ENCODE results near the gene FGF14. TPM values are rescaled to one million over a fixed set of nuclear protein-coding genes. Genes with fewer than 3 reads are reported as not detected.

FGF14 gene
- total RNA-seq, 1 experiment from 2014 or later = 0.22 TPM

GRCh38 chr13:102045731-102046130, 356.1 kb downstream of the FGF14 start:
- no peak overlapping the region for H4K5ac ChIP-seq (ENCODE audit: insufficient read length, low read depth, low read length)
- H4K8ac ChIP-seq (replicated peaks; ENCODE audit: insufficient read length, low read depth, low read length) = no peak overlapping the region
- no peaks in the 10 kb centered on the region for H3K79me1 ChIP-seq (ENCODE audit: insufficient read depth, low read depth, low read length, poor library complexity, severe bottlenecking)
- H3K4me3 Mint-ChIP-seq = no peak overlapping the region
- no peaks in the 10 kb centered on the region for H3K23me2 ChIP-seq (ENCODE audit: insufficient read length, low read depth, low read length, poor library complexity, severe bottlenecking)
- no peak overlapping the region for H2BK120ac ChIP-seq (ENCODE audit: low read depth, low read length, poor library complexity, severe bottlenecking)
- no peak overlapping the region for H2BK12ac ChIP-seq (ENCODE audit: insufficient read length, low read depth, low read length)
- H3K9me3 ChIP-seq (ENCODE audit: control insufficient read depth, low read depth, low read length) = no peaks in the 10 kb centered on the region
- no peak overlapping the region for H2BK20ac ChIP-seq (ENCODE audit: low read depth, low read length, poor library complexity, severe bottlenecking)
- no peaks in the 10 kb centered on the region for H3K4me1 Mint-ChIP-seq
- no peak overlapping the region for H3K4me2 ChIP-seq (ENCODE audit: insufficient read depth, insufficient read length, low read length)
- no peak overlapping the region for H2AFZ ChIP-seq (ENCODE audit: low read length)
- H3T11ph ChIP-seq (ENCODE audit: low read length) = no peak overlapping the region
- no peak for DNase-seq
- H4K91ac ChIP-seq (ENCODE audit: insufficient read length, low read depth, low read length) = no peak overlapping the region
- peaks cover 2% of the 10 kb centered on the region for H4K20me1 ChIP-seq (ENCODE audit: control insufficient read depth, insufficient read depth, insufficient read length)
- no peak overlapping the region for H3K27ac ChIP-seq (ENCODE audit: insufficient read length, low read depth, low read length)
- no peaks in the 10 kb centered on the region for H3K79me2 ChIP-seq (ENCODE audit: insufficient read depth, low read length)
- H3K27ac Mint-ChIP-seq = no peak overlapping the region
- H3K27me3 Mint-ChIP-seq (ENCODE audit: low read depth) = no peaks in the 10 kb centered on the region
- peaks cover 0 to 4% of the 10 kb centered on the region in 2 experiments; a peak in 1 of 5 replicates for H3K9me3 Mint-ChIP-seq
- no peaks in the 10 kb centered on the region for H3K27me3 ChIP-seq (ENCODE audit: insufficient read depth, low read length)
- H3K18ac ChIP-seq (ENCODE audit: insufficient read length, low read depth, low read length) = no peak overlapping the region
- no peak overlapping the region for H3K14ac ChIP-seq (ENCODE audit: insufficient read depth, low read length)
- no peak overlapping the region for H3K9ac ChIP-seq (ENCODE audit: extremely low read depth, insufficient read length, low read length)
- H3K4me1 ChIP-seq (ENCODE audit: insufficient read depth, low read length) = no peaks in the 10 kb centered on the region
- no peak overlapping the region for H2AK5ac ChIP-seq (ENCODE audit: insufficient read length, low read length)
- no peak for TF ChIP-seq CTCF (conservative IDR thresholded peaks at IDR 0.05)
- H2BK5ac ChIP-seq (ENCODE audit: insufficient read length, low read length) = no peak overlapping the region
- H3K23ac ChIP-seq (ENCODE audit: insufficient read length, low read depth, low read length) = no peak overlapping the region
- WGBS (ENCODE audit: extremely low coverage, insufficient read length, low lambda C conversion rate) = no CpG with 5 or more reads among the region's 1 CpG
- H3K56ac ChIP-seq (ENCODE audit: insufficient read length, low read depth, low read length) = no peak overlapping the region
- H3K36me3 Mint-ChIP-seq (ENCODE audit: insufficient read depth in 1 of 3, low read depth in 3 of 3) = no peaks in the 10 kb centered on the region
- H3K4ac ChIP-seq (ENCODE audit: low read depth, low read length) = no peak overlapping the region
- no peak overlapping the region for H2BK15ac ChIP-seq (ENCODE audit: low read depth, low read length)

Data from H9 (cell line).